ENCODE results near the gene CSRNP3.

DNA sequence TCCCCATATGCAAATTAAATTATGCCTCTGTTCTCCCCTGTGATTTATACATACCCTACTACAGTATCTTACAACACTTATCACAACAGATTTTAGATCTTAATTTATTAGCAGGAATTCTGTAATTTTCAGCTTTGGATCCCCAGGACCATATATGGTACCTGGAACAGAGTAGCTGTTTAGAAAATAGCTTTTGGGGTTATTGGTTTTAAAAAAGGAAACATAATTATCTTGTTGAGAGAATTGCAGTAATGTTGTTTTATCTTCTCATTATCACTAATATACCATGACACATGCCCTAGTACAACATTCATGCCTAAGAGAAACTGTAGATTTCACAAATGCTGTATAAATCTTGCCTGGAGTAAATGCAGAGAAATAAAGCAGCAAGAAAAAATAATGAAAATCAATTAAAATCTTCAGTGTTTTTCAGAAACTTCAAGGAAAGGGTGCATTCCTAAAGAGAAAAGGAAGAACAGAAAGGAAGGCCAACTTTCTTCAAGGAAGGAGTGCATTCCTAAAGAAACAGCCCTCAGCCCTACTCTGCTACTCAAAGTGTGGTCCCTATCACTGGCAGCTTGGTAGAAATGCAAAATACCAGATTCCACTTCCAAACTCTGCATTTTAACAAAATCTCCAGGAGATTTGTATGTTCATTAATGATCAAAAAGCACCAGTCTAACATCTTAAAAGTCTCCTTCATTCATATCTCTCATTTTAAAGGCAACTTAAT is 37.1 kb upstream of the CSRNP3 start:
- no peak for TF ChIP-seq POLR2A (IDR thresholded peaks at IDR 0.05)
- TF ChIP-seq, protein P1, sequence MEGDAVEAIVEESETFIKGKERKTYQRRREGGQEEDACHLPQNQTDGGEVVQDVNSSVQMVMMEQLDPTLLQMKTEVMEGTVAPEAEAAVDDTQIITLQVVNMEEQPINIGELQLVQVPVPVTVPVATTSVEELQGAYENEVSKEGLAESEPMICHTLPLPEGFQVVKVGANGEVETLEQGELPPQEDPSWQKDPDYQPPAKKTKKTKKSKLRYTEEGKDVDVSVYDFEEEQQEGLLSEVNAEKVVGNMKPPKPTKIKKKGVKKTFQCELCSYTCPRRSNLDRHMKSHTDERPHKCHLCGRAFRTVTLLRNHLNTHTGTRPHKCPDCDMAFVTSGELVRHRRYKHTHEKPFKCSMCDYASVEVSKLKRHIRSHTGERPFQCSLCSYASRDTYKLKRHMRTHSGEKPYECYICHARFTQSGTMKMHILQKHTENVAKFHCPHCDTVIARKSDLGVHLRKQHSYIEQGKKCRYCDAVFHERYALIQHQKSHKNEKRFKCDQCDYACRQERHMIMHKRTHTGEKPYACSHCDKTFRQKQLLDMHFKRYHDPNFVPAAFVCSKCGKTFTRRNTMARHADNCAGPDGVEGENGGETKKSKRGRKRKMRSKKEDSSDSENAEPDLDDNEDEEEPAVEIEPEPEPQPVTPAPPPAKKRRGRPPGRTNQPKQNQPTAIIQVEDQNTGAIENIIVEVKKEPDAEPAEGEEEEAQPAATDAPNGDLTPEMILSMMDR (IDR thresholded peaks at IDR 0.05): no peak

All from stomach (tissue), 4 donors.